ENCODE measurements around the gene CTSA.
"Not testable (repeated sequence)": the region's sequence is repeated elsewhere in the genome, so short reads cannot be mapped to it uniquely, and the experiment has no call there.

Gene CTSA

DNA sequence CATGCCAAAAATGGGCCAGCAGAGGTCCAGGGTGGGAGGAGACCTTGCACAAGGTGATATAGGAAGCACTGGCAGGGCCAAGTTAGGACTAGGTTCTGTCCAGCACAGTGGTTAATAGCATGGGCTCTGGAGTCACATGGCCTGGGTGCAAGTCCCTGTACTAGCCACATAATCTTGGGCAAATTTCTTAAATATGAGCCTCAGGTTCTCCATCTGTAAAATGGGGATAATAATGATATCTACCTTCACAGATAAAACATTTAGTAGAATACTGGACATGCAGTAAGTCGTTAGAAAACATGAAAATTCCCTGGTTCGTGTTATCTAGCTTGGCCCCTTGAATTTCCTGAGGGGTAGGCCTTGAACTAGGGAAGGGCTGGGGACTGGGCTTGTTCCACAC is 6.2 kb downstream of the CTSA start:
- DNase-seq: no peak

DNA sequence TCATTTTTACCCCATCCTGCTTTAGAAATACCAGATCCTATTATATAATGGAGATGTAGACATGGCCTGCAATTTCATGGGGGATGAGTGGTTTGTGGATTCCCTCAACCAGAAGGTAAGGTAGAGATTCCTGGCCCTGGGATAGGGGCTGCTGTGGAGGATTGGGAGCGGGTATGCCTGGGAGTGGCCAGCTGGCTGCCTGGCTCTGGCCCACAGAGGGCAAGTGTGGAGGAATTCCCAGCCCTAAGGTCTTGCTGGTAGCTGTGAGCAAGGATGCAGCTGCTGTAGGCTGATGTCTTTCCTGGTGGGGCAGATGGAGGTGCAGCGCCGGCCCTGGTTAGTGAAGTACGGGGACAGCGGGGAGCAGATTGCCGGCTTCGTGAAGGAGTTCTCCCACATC is 6.6 kb downstream of the CTSA start:
- DNase-seq: no peak

DNA sequence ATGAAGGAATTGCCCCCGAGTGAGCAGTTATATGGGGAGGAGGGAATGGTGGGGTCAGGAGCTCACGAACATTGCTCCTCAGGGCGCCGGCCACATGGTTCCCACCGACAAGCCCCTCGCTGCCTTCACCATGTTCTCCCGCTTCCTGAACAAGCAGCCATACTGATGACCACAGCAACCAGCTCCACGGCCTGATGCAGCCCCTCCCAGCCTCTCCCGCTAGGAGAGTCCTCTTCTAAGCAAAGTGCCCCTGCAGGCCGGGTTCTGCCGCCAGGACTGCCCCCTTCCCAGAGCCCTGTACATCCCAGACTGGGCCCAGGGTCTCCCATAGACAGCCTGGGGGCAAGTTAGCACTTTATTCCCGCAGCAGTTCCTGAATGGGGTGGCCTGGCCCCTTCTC is 7.2 kb downstream of the CTSA start:
- no peak for DNase-seq

DNA sequence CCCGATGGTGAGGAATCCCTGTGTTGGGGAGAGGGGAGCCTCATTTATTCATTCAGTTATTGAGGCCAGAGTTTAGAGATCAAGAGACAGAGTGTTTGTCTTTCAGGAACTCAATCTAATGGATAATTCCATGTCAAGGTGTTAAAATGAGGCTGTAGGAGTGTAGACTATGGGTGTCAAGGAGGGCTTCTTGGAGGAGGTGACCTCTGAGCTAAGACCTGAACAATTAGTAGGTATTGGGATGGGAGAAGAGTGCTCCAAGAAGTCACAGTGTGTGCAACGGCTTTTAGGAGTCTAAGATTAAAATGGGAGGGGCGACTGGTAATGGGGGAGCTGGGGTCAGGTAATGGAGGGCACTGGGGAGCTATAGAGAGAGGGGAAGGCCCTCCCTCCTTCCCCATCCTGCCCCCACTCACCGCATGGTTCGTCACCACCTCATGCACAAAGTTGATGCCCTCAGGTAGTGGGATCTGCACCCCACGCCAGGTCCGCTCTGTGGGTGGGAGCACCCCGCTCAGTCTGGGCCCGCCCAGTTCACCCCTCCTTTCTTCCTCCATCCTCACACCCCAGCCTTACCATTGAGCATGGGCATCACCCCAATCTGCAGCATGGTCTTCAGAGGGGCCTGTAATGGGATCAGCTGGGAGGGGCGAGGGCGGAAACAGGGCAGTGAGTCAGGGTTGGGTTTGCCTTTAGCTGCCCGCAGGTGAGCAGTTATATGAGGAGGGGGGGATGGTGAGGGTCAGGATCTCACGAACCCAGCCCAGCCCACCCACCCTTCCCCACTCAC is 8.1 kb downstream of the CTSA start:
- DNase-seq: no peak

DNA sequence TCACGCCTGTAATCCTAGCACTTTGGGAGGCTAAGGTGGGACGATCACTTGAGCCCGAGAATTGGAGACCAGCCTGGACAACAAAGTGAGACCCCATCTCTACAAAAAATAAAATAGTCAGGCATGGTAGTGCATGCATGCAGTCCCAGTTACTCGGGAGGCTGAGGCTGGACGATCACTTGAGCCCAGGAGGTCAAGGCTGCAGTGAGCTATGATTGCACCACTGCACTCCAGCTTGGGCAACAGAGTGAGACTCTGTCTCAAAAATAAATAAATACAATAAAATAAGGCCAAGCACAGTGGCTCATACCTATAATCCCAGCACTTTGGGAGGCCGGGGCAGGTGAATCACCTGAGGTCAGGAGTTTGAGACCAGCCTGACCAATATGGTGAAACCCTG is 10.2 kb downstream of the CTSA start:
- DNase-seq: not testable (repeated sequence)

DNA sequence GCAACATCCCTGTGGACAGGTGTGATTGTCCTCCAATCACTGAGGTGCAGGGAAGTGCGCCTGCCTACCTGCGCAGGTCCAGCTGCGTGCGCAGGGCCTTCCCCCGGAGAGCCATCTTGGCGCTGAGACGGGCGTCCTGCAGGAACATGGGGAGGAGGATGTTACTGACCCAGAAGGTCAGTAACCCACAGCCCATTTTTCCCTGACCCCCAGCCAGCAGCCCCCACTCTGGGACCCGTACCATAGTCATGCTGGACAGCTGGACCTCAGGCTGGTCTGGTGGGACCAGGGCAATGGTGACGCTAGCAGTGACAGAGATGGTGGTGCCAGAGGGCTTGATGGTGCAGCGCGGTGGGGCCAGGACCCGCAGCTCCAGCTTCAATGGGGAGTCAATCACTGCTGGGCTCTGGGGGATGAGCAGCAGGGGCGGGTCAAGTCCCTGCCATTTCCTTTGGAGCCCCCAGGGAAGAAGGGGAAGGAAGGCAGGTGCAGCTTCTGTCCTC is 11.1 kb downstream of the CTSA start:
- DNase-seq: no peak

DNA sequence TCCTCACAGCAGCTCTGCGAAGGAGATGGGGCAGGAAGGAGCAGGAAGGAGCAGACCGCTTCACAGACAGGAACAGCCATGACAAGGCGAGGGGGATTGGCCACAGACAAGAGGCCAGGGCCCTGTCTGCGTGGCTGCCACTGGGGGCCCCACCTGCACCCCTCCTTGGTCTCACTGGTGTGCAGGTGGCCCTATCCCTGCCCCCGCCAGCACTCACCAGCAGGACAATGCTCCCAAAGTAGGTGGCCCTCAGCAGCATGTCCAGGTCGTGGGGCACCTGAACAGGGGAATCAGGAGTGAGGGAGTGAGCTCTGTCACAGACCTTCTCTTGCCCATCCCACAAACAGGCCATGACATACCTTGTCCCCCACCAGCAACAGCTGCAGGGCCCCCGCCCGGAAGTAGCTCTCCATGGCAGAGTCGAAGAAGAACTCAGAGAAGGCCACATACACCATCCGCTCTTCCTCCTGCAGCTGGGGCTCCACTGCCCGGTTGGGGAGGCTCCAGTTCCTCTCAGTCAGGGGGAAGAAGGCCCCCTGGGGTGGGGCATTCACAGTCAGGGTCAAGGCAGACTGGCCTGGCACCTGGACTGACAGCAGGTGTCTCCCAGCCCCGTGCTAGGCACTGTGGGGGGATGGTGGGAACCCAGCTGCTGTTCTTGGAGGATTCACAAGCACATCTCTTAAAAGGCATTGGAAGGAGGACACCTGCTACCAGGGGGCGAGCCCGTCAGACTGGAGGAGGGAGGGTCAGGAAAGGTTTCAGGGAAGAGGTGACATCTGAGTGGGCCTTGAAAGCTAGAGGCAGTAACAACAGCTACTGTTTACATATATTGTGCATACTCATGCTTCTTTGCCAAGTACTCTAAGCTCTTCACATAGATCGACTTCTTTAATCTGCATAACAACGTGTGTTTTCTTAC is 13.7 kb downstream of the CTSA start:
- DNase-seq: no peak

DNA sequence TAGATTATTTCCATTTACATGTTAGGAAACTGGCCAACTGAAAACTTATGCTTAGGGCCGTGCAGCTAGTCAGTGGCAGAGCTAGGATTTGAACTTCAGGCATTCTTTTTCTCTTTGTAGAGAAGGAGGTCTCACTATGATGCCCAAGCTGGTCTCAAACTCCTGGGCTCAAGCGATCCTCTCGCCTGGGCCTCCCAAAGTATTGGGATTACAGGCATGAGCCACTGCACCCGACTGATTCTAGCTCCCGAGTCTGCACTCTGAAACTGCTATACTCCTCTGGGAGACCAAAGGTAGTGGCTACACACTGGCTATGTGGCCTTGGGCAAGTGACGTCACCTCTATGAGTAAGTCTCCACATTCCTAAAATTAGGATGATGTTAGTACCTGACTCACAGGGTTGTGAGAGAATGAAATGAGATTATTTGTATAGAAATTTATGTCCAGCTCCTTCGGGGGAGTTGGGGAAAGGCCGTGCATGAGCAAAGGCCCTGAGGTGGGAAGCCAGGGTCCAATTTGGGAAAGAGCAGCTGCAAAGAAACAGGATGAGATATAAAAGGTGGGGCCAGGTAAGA is 14.5 kb downstream of the CTSA start:
- DNase-seq: no peak

DNA sequence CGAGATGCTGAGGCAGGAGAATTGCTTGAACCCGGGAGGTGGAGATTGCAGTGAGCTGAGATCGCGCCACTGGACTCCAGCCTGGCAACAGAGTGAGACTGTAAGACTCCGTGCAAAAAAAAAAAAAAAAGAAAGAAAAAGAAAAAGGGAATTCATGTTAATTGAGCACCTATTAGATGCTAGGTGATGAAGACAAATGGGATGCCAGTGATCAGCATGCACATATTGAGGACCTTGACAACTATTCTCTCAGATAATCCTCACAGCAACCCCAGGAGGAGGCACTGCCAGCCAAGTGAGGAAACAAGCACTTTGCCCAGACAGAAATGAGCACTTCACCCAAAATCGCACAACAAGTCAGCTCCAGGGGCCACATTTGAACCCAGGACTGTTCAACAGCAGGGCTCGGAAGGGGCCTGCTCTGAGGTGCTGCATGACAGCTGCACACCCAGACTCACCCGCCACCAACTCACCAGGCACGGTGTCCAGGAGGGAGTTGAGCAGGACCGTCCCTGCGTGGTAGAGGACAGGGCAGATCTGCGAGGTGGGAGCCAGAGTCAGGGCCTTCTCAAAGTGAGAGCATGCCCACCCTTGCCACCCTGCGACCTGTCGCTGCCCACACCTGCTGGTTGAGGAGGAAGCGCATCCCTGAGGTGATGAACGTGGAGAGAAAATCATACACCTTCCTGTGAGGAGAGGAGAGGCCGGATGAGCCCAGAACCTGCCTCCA is 16.2 kb downstream of the CTSA start:
- DNase-seq: no peak

DNA sequence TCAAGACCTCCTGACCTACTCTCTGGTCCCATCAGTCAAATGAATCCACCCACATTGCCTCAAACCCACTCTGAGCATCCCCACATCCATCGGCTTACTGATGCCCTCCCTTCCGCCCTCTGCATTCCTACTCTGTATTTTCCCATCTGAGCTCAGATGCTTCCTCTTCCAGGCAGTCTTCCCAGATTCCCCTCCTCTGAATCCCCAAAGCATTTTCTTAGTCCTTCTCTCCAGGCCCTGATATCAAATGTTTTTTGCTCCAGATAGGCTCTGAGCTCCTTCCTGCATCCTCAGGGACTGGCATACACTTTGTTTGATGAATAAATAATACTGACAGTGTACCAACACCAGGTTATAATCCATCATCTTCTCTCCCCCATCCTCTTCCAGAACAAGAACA is 16.9 kb downstream of the CTSA start:
- no peak for DNase-seq

DNA sequence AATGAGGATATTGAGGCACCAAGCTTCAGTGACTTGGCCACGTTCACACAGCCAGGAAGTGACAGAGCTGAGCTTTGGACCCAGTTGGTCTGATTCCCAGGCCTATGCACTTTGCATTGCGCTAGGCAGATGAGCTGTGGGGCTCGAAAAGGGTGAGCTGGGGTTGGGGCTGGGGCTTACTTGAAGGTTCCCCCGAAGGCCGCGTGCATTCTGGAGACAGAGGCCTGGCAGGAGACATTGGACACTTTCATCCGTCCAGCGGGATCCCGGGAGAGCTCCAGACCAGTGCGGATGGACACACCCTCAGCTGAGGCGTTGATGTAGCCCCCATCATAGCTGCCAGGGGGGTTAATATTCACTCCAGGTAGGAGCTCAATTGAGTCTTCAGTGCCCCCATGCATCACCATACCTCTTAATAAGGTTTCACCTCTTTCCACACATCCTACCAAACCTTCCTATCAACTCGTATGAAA is 18.2 kb downstream of the CTSA start:
- no peak for DNase-seq

DNA sequence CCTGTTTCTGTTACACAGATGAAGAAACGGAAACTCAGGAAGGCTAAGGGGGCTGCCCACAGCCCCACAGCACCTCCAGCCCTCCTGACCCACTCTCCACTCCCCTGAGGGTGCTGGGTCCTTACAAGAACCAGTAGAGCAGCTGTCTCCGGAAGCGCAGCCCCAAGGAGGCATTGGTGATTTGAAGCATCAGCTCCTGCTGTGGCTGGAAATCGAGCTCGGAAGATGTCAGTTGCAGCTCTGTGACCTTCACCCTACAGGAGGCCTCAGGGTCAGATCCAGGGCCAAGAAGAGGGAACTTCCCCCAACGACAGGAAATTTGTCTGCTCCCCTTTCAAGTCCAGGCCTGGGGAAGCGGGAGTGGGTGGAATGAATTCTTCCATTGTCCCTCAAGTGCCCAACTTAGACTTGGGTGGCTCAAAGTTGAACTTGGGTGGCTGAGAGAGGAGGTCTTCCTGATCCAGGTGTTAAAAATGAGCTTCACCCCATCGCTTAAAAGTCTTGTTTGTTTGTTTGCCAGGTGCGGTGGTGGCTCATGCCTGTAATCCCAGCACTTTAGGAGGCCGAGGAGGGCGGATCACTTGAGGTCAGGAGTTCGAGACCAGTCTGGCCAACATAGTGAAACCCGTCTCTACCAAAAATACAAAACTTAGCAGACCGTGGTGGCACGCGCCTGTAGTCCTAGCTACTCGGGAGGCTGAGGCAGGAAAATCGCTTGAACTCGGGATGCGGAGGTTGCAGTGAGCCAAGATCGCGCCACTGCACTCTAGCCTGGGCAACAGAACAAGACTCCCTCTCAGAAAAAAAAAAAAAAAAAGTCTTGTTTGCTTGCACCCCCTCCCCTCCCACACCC is 18.9 kb downstream of the CTSA start:
- DNase-seq: no peak

DNA sequence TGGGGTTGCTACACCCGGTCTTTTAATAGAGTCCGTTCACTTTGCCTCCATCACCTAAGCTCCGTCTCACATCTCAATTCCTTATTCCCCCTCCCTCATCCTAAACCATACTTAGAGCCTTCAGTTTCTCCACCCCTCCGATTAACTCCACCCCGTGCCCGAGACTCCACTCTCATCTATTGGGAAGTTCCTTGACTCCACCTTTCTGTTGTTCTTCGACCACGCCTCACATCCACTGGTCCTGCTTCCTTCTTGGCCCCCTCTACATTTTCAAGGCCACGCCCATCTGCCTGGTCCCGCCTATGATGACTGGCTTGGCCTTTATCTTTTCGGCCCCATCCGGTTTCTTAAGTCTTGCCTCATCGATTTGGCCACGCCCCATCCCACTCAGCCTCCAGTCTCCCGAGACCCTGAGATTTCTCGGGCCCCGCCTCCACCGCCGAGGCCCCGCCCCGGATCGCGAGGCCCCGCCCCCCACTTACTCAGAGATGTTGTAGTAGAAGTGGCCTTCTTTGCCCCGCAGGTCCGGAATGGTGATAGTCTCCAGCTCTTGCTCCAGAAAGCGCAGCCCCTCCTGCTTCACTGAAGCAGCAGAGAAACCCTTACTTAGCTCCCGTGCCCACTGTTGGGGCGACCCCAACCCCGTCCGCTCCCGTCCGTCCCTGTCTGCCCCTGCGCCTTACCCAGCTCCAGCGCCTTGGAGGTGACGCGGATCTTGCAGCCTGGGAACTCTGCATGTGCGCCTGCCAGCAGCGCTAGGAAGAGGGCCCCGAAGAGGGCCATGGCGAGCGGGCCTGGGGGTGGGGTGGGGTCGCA is 19.7 kb downstream of the CTSA start:
- DNase-seq: peak; percentile 97 to 99

DNA sequence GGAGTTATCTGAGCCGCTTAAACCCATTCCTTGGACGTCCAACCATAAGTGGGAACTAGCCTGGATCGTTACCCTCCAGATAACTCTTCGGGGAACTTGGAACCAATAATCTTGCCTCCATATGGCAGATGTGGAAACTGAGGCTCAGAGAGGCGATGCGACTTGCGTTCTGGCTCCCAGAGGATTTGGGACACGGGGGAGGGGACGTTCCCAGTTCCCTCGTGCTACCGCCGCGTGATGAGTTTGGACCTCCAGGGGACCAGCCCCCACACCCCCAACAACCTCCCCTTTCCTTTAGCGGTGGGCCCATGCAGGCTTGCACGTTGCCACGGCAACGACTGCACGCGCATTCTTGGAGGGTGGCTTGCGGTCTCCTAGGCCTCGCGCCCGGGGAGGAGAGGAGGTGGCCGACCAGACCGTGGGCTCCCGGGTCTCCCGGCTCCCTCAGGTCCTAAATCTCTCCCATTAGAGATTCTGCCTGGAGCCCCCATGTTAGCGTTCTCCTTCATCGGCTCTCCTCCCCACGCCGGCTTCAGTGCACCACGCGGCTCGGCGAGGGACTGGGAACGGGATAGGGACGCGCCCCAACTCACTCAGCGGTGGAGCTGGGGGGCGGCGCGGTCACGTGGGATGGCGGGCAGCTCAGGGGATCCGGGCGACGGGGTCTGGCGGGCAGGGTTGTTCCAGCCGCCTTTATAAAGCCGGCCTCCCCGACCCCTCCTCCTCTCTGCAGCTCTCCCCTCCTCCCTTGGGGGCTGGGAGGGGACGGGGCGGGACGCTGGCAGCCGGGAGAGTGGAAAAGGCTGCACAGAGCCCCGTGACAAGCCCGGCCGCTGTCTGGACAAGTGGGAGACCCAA is 20.6 kb downstream of the CTSA start, which contains the start of gene PLTP:
Gene PLTP (minus strand): TSS at position 670 of the 858 bp plus-strand sequence. CDS start 703 bp downstream, outside the sequence.
- no peak for DNase-seq

DNA sequence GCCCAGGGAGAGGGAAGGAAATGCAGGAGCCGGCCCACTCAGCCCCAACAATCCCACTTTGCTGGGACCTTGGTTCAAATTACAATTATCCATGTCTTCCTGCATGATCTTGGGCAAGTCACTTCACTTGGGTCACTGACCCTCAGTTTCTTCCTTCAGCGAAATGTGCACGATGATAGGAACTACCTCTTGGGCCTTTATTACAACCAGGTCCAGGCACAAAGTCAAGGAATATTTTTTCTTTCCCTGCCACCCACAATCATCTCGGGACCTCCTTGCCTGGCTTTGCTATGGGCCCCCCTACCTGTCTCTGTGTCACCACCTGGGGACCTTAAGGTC is 21.2 kb downstream of the CTSA start:
- no peak for DNase-seq

DNA sequence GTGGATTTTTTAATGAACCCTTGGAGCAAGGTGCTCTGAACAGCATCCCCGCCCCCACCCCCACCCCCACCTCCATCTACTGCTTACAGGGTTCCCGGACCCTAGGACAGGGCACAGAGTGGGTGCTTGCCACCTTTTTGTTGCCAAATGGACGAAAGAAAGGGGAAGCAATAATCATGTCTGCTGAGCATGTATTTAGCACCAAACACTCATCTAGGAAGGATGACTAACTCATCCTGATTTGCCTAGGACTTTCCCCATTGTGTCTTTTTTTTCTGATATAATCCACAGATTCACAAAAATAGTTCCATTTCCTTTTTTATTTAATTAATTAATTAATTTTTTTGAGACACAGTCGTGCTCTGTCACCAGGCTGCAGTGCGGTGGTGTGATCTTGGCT is 22.0 kb downstream of the CTSA start:
- no peak for DNase-seq

DNA sequence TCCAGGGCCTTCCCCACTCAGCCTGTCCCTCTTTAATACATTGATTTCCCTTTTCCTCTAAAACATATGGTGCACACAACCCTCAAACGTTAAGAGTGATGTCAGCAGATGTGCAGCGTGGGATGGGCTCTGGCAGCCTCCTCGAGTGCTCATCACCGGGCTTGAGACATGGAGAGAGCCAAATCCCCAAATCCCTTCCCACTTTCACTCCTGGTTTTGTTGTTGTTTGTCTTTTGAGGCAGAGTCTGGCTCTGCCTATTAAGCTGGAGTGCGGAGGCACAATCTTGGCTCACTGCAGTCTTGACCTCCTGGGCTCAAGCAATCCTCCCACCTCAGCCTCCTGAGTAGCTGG is 26.6 kb downstream of the CTSA start:
- DNase-seq: no peak

DNA sequence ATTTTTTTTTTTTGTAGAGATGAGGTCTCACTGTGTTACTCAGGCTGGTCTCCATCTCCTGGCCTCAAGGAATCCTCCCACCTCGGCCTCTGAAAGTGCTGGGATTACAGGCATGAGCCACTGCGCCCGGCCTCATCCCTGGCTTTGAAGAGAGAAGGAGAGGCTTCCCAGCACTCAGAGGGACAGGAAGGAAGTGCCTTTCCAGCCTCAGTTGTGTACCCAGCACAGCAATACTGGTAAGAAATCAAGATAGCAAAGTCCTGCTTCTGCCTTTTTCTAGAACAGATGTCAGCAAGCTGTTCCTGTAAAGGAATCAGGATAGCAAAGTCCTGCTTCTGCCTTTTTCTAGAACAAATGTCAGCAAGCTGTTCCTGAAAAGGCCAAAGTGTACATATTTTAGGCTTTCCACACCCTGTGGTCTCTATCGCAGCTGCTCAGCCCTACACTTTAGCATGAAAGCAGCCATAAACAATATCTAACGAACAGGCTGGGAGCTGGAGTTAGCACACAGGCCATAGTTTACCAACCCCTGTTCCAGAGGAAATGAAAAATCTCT is 27.1 kb downstream of the CTSA start:
- no peak for DNase-seq

DNA sequence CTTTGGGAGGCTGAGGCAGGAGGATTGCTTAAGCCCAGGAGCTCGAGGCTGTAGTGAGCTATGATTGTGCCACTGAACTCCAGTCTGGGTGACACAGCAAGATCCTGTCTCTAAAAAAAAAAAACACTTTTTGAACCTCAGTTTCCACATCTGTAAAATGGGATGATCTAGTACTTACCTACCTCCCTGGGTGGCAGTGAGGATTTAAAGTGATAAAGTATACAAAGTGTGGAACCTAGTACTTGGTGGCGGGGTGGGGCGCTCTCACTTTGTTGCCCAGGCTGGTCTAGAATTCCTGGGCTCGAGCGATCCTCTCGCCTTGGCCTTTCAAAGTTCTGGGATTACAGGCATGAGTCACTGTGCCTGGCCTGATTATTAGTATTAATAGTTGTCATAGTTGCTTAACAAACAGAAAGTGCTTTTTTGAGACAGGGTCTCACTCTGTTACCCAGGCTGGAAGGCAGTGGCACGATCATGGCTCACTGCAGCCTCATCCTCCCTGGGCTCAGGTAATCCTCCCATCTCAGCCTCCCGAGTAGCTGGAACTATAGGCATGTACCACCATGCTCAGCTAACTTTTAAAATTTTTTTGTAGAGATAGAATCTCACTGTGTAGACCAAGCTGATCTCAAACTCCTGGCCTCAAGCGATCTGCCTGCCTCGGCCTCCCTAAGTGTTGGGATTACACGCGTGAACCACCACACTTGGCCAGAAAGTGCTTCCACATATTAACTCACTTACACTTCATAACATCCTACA is 27.8 kb downstream of the CTSA start:
- DNase-seq: no peak

Data from bone marrow (tissue), 2 donors.